SK-N-SH (cell line): ENCODE measurements around the gene COL28A1. TPM values are rescaled to one million over a fixed set of nuclear protein-coding genes. Genes with fewer than 3 reads are reported as not detected.

Source experiments
- CTCF ChIA-PET: fragments of 300-600, 350-600 bp; formaldehyde crosslinking; extraction: SDS; loops from one replicate; lab custom pipeline; 2021; lab: Yijun Ruan, JAX
- POLR2A ChIA-PET: fragments of 350-600 bp; sonication (Branson Sonifier 250); formaldehyde crosslinking; extraction: SDS; loops from one replicate; lab custom pipeline; 2020; ENCODE audit warnings: antibody characterized with exemption, inconsistent platforms; lab: Yijun Ruan, JAX
- DNase-seq: peaks from one replicate; pipeline ENCODE4 v3.0.0; 2012
- H2AFZ ChIP-seq: fragments of 200-600 bp; sonication (generic); 2 replicates; pipeline ENCODE4 v1.8.1; 2016; ENCODE audit warnings: antibody characterized with exemption, mild to moderate bottlenecking, low read depth
- H3F3A ChIP-seq: fragments of 200-600 bp; sonication (generic); replicated peaks from 2 replicates; pipeline ENCODE3; 2016; ENCODE audit warnings: antibody characterized with exemption, mild to moderate bottlenecking; ENCODE audit not compliant: insufficient read depth
- H3K27ac ChIP-seq, 2 experiments: fragments of 200-500 bp in 1 of 2; fragments of 200-600 bp in 1 of 2; sonication (Bioruptor generic) in 1 of 2; sonication (generic), shearing (Covaris generic) in 1 of 2; 2 replicates each; pipeline versions ENCODE4 v1.5.1 to v1.6.1; 2014 to 2016; ENCODE audit warnings: low read depth in 2 of 2, inconsistent platforms in 1 of 2, low read length in 1 of 2, mild to moderate bottlenecking in 1 of 2, mixed read lengths in 1 of 2
- H3K27me3 ChIP-seq: fragments of 200-600 bp; sonication (generic), shearing (Covaris generic); 2 replicates; pipeline ENCODE4 v1.6.1; 2016; ENCODE audit warnings: mixed run types; ENCODE audit not compliant: insufficient read depth
- H3K36me3 ChIP-seq, 2 experiments: fragments of 200-500 bp in 1 of 2; fragments of 200-600 bp in 1 of 2; sonication (Bioruptor generic) in 1 of 2; sonication (generic) in 1 of 2; replicated peaks in 1 of 2; 2 replicates each; pipeline versions ENCODE3 to v1.5.1; 2014 to 2016; ENCODE audit warnings: low read length in 1 of 2, mild to moderate bottlenecking in 1 of 2; ENCODE audit not compliant: insufficient read depth in 2 of 2, control insufficient read depth in 1 of 2
- H3K4me1 ChIP-seq, 2 experiments: fragments of 200-500 bp in 1 of 2; fragments of 200-600 bp in 1 of 2; sonication (Bioruptor generic) in 1 of 2; sonication (generic), shearing (Covaris generic) in 1 of 2; 2 replicates each; pipeline versions ENCODE4 v1.5.1 to v1.6.1; 2014 to 2016; ENCODE audit warnings: low read depth in 1 of 2, low read length in 1 of 2, mixed run types in 1 of 2; ENCODE audit not compliant: insufficient read depth in 2 of 2, control insufficient read depth in 1 of 2
- H3K4me2 ChIP-seq: fragments of 200-600 bp; sonication (generic), shearing (Covaris generic); 2 replicates; pipeline ENCODE4 v1.6.1; 2017; ENCODE audit warnings: mixed run types
- H3K4me3 ChIP-seq, 2 experiments: fragments of 200-500 bp in 1 of 2; fragments of 200-600 bp in 1 of 2; sonication (Bioruptor generic) in 1 of 2; sonication (generic), shearing (Covaris generic) in 1 of 2; 2 replicates each; pipeline versions ENCODE4 v1.5.1 to v1.8.1; 2014 to 2016; ENCODE audit warnings: low read depth in 2 of 2, inconsistent platforms in 1 of 2, low read length in 1 of 2, mild to moderate bottlenecking in 1 of 2, mixed read lengths in 1 of 2, moderate library complexity in 1 of 2
- H3K79me2 ChIP-seq: fragments of 200-600 bp; sonication (generic); 2 replicates; pipeline ENCODE4 v1.8.1; 2017; ENCODE audit warnings: mild to moderate bottlenecking; ENCODE audit not compliant: insufficient read depth
- H3K9ac ChIP-seq: fragments of 200-600 bp; sonication (generic); 2 replicates; pipeline ENCODE4 v1.6.1; 2017; ENCODE audit warnings: mixed run types
- H3K9me2 ChIP-seq: fragments of 200-600 bp; sonication (generic); 2 replicates; pipeline ENCODE4 v1.6.1; 2017; ENCODE audit warnings: mixed run types
- H3K9me3 ChIP-seq: fragments of 200-600 bp; sonication (generic); 2 replicates; pipeline ENCODE4 v1.6.1; 2017; ENCODE audit warnings: mixed run types, mild to moderate bottlenecking, moderate library complexity
- H4K20me1 ChIP-seq: fragments of 200-600 bp; sonication (generic); 2 replicates; pipeline ENCODE4 v1.6.1; 2017; ENCODE audit warnings: mild to moderate bottlenecking, mixed run types; ENCODE audit not compliant: insufficient read depth
- ELF1 ChIP-seq: IDR thresholded peaks from 2 replicates; pipeline ENCODE4 v1.4.0; 2012
- FOXJ3 ChIP-seq: sonication (generic); formaldehyde crosslinking; IDR thresholded peaks from 2 replicates; pipeline ENCODE4 v1.5.1; 2020; ENCODE audit warnings: mild to moderate bottlenecking, missing genetic modification reagents
- FOXM1 ChIP-seq: IDR thresholded peaks from 2 replicates; pipeline ENCODE4 v1.4.0; 2012; ENCODE audit warnings: low read depth, mild to moderate bottlenecking
- GATA2 ChIP-seq: sonication (generic); formaldehyde crosslinking; IDR thresholded peaks from 2 replicates; pipeline ENCODE4 v1.5.0; 2020; ENCODE audit warnings: mild to moderate bottlenecking, missing genetic modification reagents
- MXI1 ChIP-seq: IDR thresholded peaks from 2 replicates; pipeline ENCODE4 v1.6.1; 2012; ENCODE audit warnings: mild to moderate bottlenecking, low read depth, low read length, improper control_type of control experiment
- NFIC ChIP-seq: IDR thresholded peaks from 2 replicates; pipeline ENCODE4 v1.4.0; 2012; ENCODE audit warnings: borderline replicate concordance
- NRF1 ChIP-seq: IDR thresholded peaks from 2 replicates; pipeline ENCODE4 v1.6.1; 2012; ENCODE audit warnings: low read depth, mild to moderate bottlenecking, low read length
- RCOR1 ChIP-seq: fragments of 150-350 bp; IDR thresholded peaks from 2 replicates; pipeline ENCODE4 v1.6.1; 2017; ENCODE audit warnings: antibody characterized with exemption, low read length
- REST ChIP-seq: IDR thresholded peaks from 2 replicates; pipeline ENCODE4 v1.6.1; 2012; ENCODE audit warnings: mild to moderate bottlenecking, low read depth, low read length, moderate library complexity
- RFX5 ChIP-seq: IDR thresholded peaks from 2 replicates; pipeline ENCODE4 v1.6.1; 2012; ENCODE audit warnings: mild to moderate bottlenecking, improper control_type of control experiment, low read length
- RXRA ChIP-seq: IDR thresholded peaks from 2 replicates; pipeline ENCODE4 v1.4.0; 2012; ENCODE audit warnings: low read depth, mild to moderate bottlenecking, borderline replicate concordance
- SMC3 ChIP-seq: IDR thresholded peaks from 2 replicates; pipeline ENCODE4 v1.6.1; 2012; ENCODE audit warnings: low read depth, low read length, improper control_type of control experiment
- TAF1 ChIP-seq: IDR thresholded peaks from 2 replicates; pipeline ENCODE4 v1.6.1; 2012; ENCODE audit warnings: low read depth, mild to moderate bottlenecking, low read length, moderate library complexity, borderline replicate concordance
- TCF12 ChIP-seq: IDR thresholded peaks from 2 replicates; pipeline ENCODE4 v1.4.0; 2012
- USF1 ChIP-seq: IDR thresholded peaks from 2 replicates; pipeline ENCODE4 v1.4.0; 2012; ENCODE audit warnings: low read depth, borderline replicate concordance
- ZBTB33 ChIP-seq: IDR thresholded peaks from 2 replicates; pipeline ENCODE4 v1.4.0; 2012; ENCODE audit warnings: low read depth, borderline replicate concordance
- WGBS: methylation state at CpG from one replicate; pipeline ENCODE4 v1.1.6; 2017; ENCODE audit warnings: low lambda C conversion rate; 5-methylcytosine and 5-hydroxymethylcytosine counted together
- polyA plus RNA-seq, 3 experiments: library from polyadenylated mRNA; depleted of rRNA; stranded (reverse); fragments of >200 nt; gene quantifications; 2 replicates each; pipeline ENCODE4 v1.2.3, GENCODE V29; 2012

COL28A1 gene
- polyA plus RNA-seq, 1 of the 3 experiments (the other 2 are of a cell fraction), result not detected

GRCh38 chr7:7351156-7351555 lies 184.5 kb downstream of the COL28A1 start:
- Histone ChIP-seq H3K9ac (no peak overlapping the region), H3K27ac (no peak overlapping the region), H3F3A (no peaks in the 10 kb centered on the region), H3K9me3 (no peaks in the 10 kb centered on the region), H4K20me1 (no peaks in the 10 kb centered on the region), H3K9me2 (no peaks in the 10 kb centered on the region), H3K27me3 (no peaks in the 10 kb centered on the region), H3K4me2 (no peak overlapping the region), H2AFZ (no peak overlapping the region), H3K4me3 (no peak overlapping the region), H3K79me2 (no peaks in the 10 kb centered on the region), H3K36me3 (no peaks in the 10 kb centered on the region), H3K4me1 (no peaks in the 10 kb centered on the region)
- no peak for TF ChIP-seq GATA2 (CRISPR knock-in tag)
- no peak for DNase-seq
- 9% methylated on average over 2 of the region's 2 CpGs for WGBS
- ChIA-PET CTCF (interaction anchor here (1.5 kb wide), 1 partner anchor 35 kb away, joined by 4 read pairs; no protein-coding TSS in a partner anchor), POLR2A (no interaction called here)

DNA sequence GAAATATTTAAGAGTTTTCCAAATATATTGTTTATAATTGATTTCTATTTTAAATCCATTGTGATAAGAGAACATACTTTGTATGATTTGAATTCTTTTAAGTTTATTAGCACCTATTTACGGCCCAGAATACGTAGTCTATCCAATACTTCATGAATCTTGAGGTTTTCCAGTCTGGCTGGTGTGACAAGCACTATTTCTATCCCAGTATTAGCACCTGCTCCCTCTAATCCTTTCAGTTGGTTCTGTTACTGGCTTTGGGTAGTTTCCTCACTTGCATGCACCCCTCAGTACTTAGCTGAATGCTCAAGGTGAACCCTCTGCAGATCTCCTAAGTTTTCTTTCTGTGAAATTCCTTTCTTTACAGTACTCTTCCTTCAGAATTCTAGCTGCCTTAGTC lies 186.5 kb downstream of the COL28A1 start:
- Histone ChIP-seq H3K9me2 (no peaks in the 10 kb centered on the region), H3K4me2 (no peak overlapping the region), H3K9ac (no peak overlapping the region), H2AFZ (no peak overlapping the region), H4K20me1 (no peaks in the 10 kb centered on the region), H3K9me3 (no peaks in the 10 kb centered on the region), H3K27me3 (no peaks in the 10 kb centered on the region), H3K4me3 (no peak overlapping the region), H3K27ac (no peak overlapping the region), H3K36me3 (no peaks in the 10 kb centered on the region), H3K79me2 (no peaks in the 10 kb centered on the region), H3K4me1 (no peaks in the 10 kb centered on the region), H3F3A (no peaks in the 10 kb centered on the region)
- TF ChIP-seq FOXM1 (no peak), TAF1 (no peak), NFIC (no peak), ZBTB33 (no peak)
- CTCF ChIA-PET, result interaction anchor here (0.7 kb wide), 1 partner anchor 14 kb away, joined by 3 read pairs; no protein-coding TSS in a partner anchor
- POLR2A ChIA-PET, result no interaction called here
- DNase-seq, result no peak
- 36% methylated on average over 2 of the region's 2 CpGs for WGBS

GRCh38 chr7:7347045-7347444 lies 188.6 kb downstream of the COL28A1 start:
- Histone ChIP-seq H3K9me3 (no peaks in the 10 kb centered on the region), H3K79me2 (no peaks in the 10 kb centered on the region), H3K27me3 (no peaks in the 10 kb centered on the region), H3K4me2 (no peak overlapping the region), H4K20me1 (no peaks in the 10 kb centered on the region), H2AFZ (no peak overlapping the region), H3K27ac (no peak overlapping the region), H3K36me3 (no peaks in the 10 kb centered on the region), H3K9ac (no peak overlapping the region), H3K4me1 (no peaks in the 10 kb centered on the region), H3F3A (no peaks in the 10 kb centered on the region), H3K4me3 (no peak overlapping the region), H3K9me2 (no peaks in the 10 kb centered on the region)
- POLR2A ChIA-PET, result no interaction called here
- CTCF ChIA-PET, result interaction anchor here (1.1 kb wide), 1 partner anchor 9 kb away, joined by 3 read pairs; no protein-coding TSS in a partner anchor
- DNase-seq, result no peak
- TF ChIP-seq USF1 (no peak), ELF1 (no peak), MXI1 (no peak), SMC3 (no peak), NFIC (no peak), RXRA (no peak), REST (no peak), NRF1 (no peak), RFX5 (no peak), FOXJ3 (no peak), TAF1 (no peak), TCF12 (no peak), RCOR1 (no peak)
